RWPE2 (cell line): ENCODE data around the gene ILF2.

Source experiments
- ATAC-seq: fragments of 200-7000 bp; cut with Tn5 transposase; 3 replicates; pipeline ENCODE4 v1.9.1; 2021; ENCODE audit warnings: low read depth
- DNase-seq: peaks from one replicate; pipeline ENCODE4 v3.0.0-alpha.2; 2020; ENCODE audit warnings: low spot score
- H3K27ac ChIP-seq: fragments of 450-650 bp; 2 replicates; pipeline ENCODE4 v1.5.1; 2017; ENCODE audit warnings: mild to moderate bottlenecking; ENCODE audit not compliant: poor library complexity, severe bottlenecking
- H3K27me3 ChIP-seq: fragments of 250-450 bp; sonication (Bioruptor Pico); 2 replicates; pipeline ENCODE4 v1.5.1; 2021; ENCODE audit warnings: mild to moderate bottlenecking, moderate library complexity; ENCODE audit not compliant: insufficient read depth, poor library complexity, severe bottlenecking
- H3K36me3 ChIP-seq: fragments of 250-450 bp; sonication (Bioruptor Pico); 2 replicates; pipeline ENCODE4 v1.5.1; 2020; ENCODE audit warnings: low read depth, mild to moderate bottlenecking, moderate library complexity
- H3K4me1 ChIP-seq: fragments of 250-450 bp; sonication (Bioruptor Pico); 2 replicates; pipeline ENCODE4 v1.5.1; 2021; ENCODE audit warnings: mild to moderate bottlenecking, moderate library complexity; ENCODE audit not compliant: insufficient read depth, poor library complexity, severe bottlenecking
- H3K4me3 ChIP-seq: fragments of 250-450 bp; sonication (Bioruptor Pico); 2 replicates; pipeline ENCODE4 v1.5.1; 2021; ENCODE audit warnings: mild to moderate bottlenecking, moderate library complexity; ENCODE audit not compliant: severe bottlenecking
- H3K9me3 ChIP-seq: fragments of 250-450 bp; sonication (Bioruptor Pico); 2 replicates; pipeline ENCODE4 v1.5.1; 2021; ENCODE audit warnings: mild to moderate bottlenecking, moderate library complexity; ENCODE audit not compliant: severe bottlenecking
- CTCF ChIP-seq: fragments of 450-650 bp; IDR thresholded peaks from one replicate; pipeline ENCODE4 v1.5.1; 2017; ENCODE audit warnings: mild to moderate bottlenecking, moderate library complexity; ENCODE audit not compliant: poor library complexity, severe bottlenecking

Gene ILF2

GRCh38 chr1:153685544-153686340 lies 14.9 kb upstream of the ILF2 start:
- H3K27me3 ChIP-seq: peaks cover 5% of the 10 kb centered on the region
- no peak for TF ChIP-seq CTCF
- H3K36me3 ChIP-seq: no peaks in the 10 kb centered on the region
- H3K4me3 ChIP-seq: no peak overlapping the region
- no peaks in the 10 kb centered on the region for H3K9me3 ChIP-seq
- no peak overlapping the region for H3K27ac ChIP-seq
- ATAC-seq: no peak
- DNase-seq: no peak
- no peaks in the 10 kb centered on the region for H3K4me1 ChIP-seq

- ATAC-seq (no peak), DNase-seq (no peak)
- Histone ChIP-seq H3K27ac (no peak overlapping the region), H3K27me3 (peaks cover 11% of the 10 kb centered on the region), H3K9me3 (no peaks in the 10 kb centered on the region), H3K4me1 (no peaks in the 10 kb centered on the region), H3K4me3 (no peak overlapping the region), H3K36me3 (no peaks in the 10 kb centered on the region)
- no peak for TF ChIP-seq CTCF
Measured at GRCh38 chr1:153684892-153685291, 14.1 kb upstream of the ILF2 start.

GRCh38 chr1:153683854-153684253 lies 13.1 kb upstream of the ILF2 start:
- ATAC-seq (peak; percentile 32; the same call in 1 of the 3 replicates), DNase-seq (no peak)
- H3K36me3 ChIP-seq: no peaks in the 10 kb centered on the region
- H3K4me1 ChIP-seq: no peaks in the 10 kb centered on the region
- no peak overlapping the region for H3K4me3 ChIP-seq
- TF ChIP-seq CTCF: no peak
- H3K27me3 ChIP-seq: peaks cover 21% of the 10 kb centered on the region
- no peaks in the 10 kb centered on the region for H3K9me3 ChIP-seq
- no peak overlapping the region for H3K27ac ChIP-seq

GRCh38 chr1:153682730-153683129 lies 11.9 kb upstream of the ILF2 start:
- H3K4me3 ChIP-seq: no peak overlapping the region
- H3K4me1 ChIP-seq: no peaks in the 10 kb centered on the region
- peaks cover 33% of the 10 kb centered on the region for H3K27me3 ChIP-seq
- TF ChIP-seq CTCF: no peak
- DNase-seq (no peak), ATAC-seq (no peak)
- no peaks in the 10 kb centered on the region for H3K9me3 ChIP-seq
- H3K27ac ChIP-seq: no peak overlapping the region
- H3K36me3 ChIP-seq: no peaks in the 10 kb centered on the region

- no peaks in the 10 kb centered on the region for H3K9me3 ChIP-seq
- H3K27ac ChIP-seq: no peak overlapping the region
- no peak overlapping the region for H3K4me3 ChIP-seq
- TF ChIP-seq CTCF: no peak
- no peak for ATAC-seq
- H3K36me3 ChIP-seq: no peaks in the 10 kb centered on the region
- DNase-seq: no peak
- no peaks in the 10 kb centered on the region for H3K4me1 ChIP-seq
- peaks cover 33% of the 10 kb centered on the region for H3K27me3 ChIP-seq
Measured at GRCh38 chr1:153680120-153680403, 9.3 kb upstream of the ILF2 start.
